ENCODE results near the gene ENTHD1. TPM values are rescaled to one million over a fixed set of nuclear protein-coding genes. Genes with fewer than 3 reads are reported as not detected.

ENTHD1 gene
- total RNA-seq, 1 donor from 2014 or later, result not detected

GRCh38 chr22:39723899-39724351, 169.6 kb downstream of the ENTHD1 start:
- Mint-ChIP-seq H3K4me3 (no peak overlapping the region), H3K27ac (no peak overlapping the region), H3K36me3 (no peaks in the 10 kb centered on the region), H3K4me1 (no peaks in the 10 kb centered on the region), H3K27me3 (ENCODE audit: low read depth) (peaks cover 50% of the 10 kb centered on the region), H3K9me3 (no peaks in the 10 kb centered on the region)
- no peak for DNase-seq (ENCODE audit: low spot score in 2 of 2, unreplicated experiment in 2 of 2)
- no peak for TF ChIP-seq CTCF (IDR thresholded peaks at IDR 0.05; ENCODE audit: unreplicated experiment)

- DNase-seq (ENCODE audit: low spot score in 2 of 2, unreplicated experiment in 2 of 2), result no peak
- Mint-ChIP-seq H3K9me3 (no peaks in the 10 kb centered on the region), H3K4me3 (no peak overlapping the region), H3K36me3 (no peaks in the 10 kb centered on the region), H3K4me1 (no peaks in the 10 kb centered on the region), H3K27me3 (ENCODE audit: low read depth) (peaks cover 50% of the 10 kb centered on the region), H3K27ac (no peak overlapping the region)
- no peak for TF ChIP-seq CTCF (IDR thresholded peaks at IDR 0.05; ENCODE audit: unreplicated experiment)
These were observed 170.1 kb downstream of the ENTHD1 start for GRCh38 chr22:39723463-39723862.

GRCh38 chr22:39722501-39722900, 171.1 kb downstream of the ENTHD1 start:
- Mint-ChIP-seq H3K27me3 (ENCODE audit: low read depth) (peaks cover 43% of the 10 kb centered on the region), H3K36me3 (no peaks in the 10 kb centered on the region), H3K4me1 (no peaks in the 10 kb centered on the region), H3K9me3 (no peaks in the 10 kb centered on the region), H3K27ac (no peak overlapping the region), H3K4me3 (no peak overlapping the region)
- no peak for DNase-seq (ENCODE audit: low spot score in 2 of 2, unreplicated experiment in 2 of 2)
- no peak for TF ChIP-seq CTCF (IDR thresholded peaks at IDR 0.05; ENCODE audit: unreplicated experiment)

- no peak overlapping the region for H3K4me3 Mint-ChIP-seq
- H3K27me3 Mint-ChIP-seq (ENCODE audit: low read depth), result peaks cover 38% of the 10 kb centered on the region
- no peaks in the 10 kb centered on the region for H3K9me3 Mint-ChIP-seq
- no peak for DNase-seq (ENCODE audit: low spot score in 2 of 2, unreplicated experiment in 2 of 2)
- no peak overlapping the region for H3K27ac Mint-ChIP-seq
- H3K36me3 Mint-ChIP-seq, result no peaks in the 10 kb centered on the region
- H3K4me1 Mint-ChIP-seq, result no peaks in the 10 kb centered on the region
- no peak for TF ChIP-seq CTCF (IDR thresholded peaks at IDR 0.05; ENCODE audit: unreplicated experiment)
These were observed 171.6 kb downstream of the ENTHD1 start for GRCh38 chr22:39722032-39722325.

GRCh38 chr22:39721206-39722031, 172.1 kb downstream of the ENTHD1 start:
- Mint-ChIP-seq H3K4me1 (no peaks in the 10 kb centered on the region), H3K9me3 (no peaks in the 10 kb centered on the region), H3K27me3 (ENCODE audit: low read depth) (peaks cover 32% of the 10 kb centered on the region), H3K36me3 (no peaks in the 10 kb centered on the region), H3K27ac (no peak overlapping the region), H3K4me3 (no peak overlapping the region)
- no peak for DNase-seq (ENCODE audit: low spot score in 2 of 2, unreplicated experiment in 2 of 2)
- no peak for TF ChIP-seq CTCF (IDR thresholded peaks at IDR 0.05; ENCODE audit: unreplicated experiment)
